ENCODE data around the gene TGFB1I1.
"Not testable (repeated sequence)": the region's sequence is repeated elsewhere in the genome, so short reads cannot be mapped to it uniquely, and the experiment has no call there.

Gene TGFB1I1

DNA sequence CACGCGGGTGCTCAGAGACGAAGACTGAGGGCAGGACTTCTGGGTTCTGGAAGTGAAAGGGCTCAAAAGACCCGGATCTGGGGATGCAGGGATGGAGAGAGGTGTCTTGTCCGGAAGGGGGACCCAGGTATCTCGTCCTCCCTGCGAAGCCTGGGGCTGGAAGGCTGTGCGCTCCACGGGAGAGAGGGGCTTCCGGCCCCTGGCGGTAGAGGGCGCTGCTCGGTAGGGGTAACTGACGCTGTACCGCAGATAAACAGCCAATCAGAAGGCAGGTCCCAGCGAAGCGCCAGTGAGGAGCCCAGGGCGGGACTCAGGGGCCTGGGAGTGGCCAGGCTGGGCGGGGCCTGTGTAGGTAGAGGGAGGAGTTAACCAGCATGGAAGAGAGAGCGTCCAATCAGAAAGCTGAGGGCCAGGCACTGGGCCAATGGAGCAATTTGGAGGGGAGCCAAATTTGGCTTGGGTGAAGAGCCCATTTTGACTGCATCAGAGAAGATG, 804 bp downstream of the TGFB1I1 start:
- peak; percentile 97 for DNase-seq

DNA sequence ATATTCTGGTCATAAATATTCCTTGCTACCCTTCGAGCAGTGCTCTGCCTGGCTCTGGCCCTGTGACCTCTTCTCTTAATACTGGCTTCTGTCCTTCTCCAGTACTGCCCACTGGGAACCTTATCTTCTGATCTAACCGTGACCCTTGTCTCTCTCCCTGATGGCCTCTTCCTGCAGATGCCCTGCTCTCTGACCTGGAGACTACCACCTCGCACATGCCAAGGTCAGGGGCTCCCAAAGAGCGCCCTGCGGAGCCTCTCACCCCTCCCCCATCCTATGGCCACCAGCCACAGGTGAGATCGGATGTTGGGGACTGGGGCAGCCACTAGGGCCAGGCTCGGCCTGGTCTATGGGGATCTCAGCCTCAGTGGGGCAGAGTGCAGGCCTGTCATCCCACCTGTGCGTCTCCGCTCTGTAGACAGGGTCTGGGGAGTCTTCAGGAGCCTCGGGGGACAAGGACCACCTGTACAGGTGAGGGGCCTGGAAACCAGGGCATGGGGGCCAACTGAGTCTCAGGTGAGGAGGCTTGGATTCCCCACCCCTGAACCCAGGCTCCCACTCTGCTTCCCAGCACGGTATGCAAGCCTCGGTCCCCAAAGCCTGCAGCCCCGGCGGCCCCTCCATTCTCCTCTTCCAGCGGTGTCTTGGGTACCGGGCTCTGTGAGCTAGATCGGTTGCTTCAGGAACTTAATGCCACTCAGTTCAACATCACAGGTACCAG, 1.5 kb downstream of the TGFB1I1 start:
- no peak for DNase-seq

DNA sequence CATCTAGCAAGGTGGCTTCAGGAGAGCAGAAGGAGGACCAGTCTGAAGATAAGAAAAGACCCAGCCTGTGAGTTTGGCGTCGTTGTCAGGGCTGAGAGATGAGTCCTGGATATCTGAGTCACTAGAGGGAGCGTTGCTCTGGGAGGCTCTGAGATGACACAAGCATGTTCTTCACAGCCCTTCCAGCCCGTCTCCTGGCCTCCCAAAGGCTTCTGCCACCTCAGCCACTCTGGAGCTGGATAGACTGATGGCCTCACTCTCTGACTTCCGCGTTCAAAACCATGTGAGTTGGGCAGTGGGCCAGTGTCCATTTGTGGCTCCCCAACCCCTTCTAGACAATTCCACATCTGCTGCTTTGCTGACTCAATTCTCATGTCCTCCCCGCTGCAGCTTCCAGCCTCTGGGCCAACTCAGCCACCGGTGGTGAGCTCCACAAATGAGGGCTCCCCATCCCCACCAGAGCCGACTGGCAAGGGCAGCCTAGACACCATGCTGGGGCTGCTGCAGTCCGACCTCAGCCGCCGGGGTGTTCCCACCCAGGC, 2.3 kb downstream of the TGFB1I1 start:
- DNase-seq, result no peak

DNA sequence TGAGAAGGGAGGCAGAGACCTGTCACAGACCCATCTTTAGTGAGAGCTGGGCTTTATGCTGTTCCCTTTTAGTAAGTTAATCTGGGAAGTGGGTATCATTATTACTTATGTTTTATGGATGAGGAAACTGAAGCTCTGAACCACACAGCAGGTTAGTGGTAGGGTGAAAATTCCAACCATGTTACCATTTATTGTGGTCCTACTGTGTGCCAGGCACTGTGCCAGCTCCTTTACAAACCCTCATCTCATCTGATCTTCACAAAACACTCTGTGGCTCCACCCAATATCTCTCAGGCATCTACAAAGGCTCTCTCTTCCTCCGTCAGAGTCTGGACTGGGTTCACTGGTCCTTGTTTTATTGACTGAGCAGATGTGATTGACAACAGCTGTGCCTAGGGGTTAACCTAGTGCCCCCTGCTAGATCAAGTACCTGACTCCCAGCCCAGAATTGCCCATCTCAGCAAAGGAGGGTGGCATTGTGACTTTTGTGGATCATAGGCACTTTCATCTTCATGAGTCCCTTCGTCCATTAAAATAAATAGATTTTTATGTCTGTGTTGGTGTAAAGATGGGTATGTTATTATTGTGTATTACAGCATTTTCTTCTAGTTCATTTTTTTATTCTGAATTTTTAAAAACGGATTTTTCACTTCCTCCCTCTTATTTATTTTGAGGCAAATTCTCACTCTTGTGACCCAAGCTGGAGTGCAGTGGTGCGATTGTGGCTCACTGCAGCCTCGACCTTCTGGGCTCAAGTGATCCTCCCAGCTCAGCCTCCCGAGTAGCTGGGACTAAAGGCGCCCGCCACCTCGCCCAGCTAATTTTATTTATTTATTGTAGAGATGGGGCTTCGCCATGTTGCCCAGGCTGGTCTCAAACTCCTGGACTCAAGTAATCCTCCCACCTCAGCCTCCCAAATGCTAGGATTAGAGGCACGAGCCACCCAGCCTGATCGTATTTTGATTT, 3.1 kb downstream of the TGFB1I1 start:
- DNase-seq, result no peak

DNA sequence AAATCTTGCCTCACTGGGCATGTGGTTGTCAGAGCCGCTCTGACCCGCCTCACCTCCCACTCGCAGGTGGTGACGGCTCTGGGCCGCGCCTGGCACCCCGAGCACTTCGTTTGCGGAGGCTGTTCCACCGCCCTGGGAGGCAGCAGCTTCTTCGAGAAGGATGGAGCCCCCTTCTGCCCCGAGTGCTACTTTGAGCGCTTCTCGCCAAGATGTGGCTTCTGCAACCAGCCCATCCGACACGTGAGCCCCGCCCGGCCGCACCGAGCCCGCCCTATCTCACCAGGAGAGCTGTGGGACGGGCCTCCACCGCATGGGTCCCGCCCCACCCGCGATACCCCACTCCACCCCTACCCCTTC, 4.0 kb downstream of the TGFB1I1 start:
- no peak for DNase-seq

DNA sequence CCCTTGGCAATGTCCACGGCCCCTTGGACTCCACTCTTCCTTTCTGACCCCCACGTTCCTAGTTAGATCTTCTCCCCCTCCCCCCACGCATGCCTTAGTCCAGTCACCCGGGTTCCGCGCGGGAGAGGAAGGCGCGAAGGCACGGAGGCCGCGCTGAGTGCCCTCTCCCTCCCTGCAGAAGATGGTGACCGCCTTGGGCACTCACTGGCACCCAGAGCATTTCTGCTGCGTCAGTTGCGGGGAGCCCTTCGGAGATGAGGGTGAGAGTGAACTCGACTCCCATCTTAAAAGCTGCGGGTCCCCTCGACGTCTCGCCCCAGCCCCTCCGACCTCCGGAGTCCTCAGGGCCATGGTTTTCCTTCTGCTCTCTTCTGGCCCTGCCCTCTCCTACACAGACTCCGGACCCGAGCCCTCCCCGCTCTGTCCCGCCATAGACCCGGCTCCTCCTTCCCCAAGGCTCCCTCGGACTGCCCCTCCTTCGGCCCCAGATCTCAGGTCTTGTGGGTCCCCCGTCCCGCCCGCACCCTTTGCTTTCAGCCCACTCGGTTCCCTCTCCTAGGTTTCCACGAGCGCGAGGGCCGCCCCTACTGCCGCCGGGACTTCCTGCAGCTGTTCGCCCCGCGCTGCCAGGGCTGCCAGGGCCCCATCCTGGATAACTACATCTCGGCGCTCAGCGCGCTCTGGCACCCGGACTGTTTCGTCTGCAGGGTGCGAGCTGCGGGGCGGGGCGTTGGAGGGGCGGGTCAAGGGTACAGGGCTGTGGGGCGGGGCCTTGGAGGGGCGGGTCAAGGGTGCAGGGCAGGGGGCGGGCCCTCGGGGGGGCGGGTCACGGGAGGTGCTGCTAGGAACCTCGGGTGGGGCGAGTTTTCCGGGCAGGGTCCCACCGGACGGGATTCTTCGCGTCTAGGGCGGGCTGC, 4.6 kb downstream of the TGFB1I1 start:
- DNase-seq, result no peak

DNA sequence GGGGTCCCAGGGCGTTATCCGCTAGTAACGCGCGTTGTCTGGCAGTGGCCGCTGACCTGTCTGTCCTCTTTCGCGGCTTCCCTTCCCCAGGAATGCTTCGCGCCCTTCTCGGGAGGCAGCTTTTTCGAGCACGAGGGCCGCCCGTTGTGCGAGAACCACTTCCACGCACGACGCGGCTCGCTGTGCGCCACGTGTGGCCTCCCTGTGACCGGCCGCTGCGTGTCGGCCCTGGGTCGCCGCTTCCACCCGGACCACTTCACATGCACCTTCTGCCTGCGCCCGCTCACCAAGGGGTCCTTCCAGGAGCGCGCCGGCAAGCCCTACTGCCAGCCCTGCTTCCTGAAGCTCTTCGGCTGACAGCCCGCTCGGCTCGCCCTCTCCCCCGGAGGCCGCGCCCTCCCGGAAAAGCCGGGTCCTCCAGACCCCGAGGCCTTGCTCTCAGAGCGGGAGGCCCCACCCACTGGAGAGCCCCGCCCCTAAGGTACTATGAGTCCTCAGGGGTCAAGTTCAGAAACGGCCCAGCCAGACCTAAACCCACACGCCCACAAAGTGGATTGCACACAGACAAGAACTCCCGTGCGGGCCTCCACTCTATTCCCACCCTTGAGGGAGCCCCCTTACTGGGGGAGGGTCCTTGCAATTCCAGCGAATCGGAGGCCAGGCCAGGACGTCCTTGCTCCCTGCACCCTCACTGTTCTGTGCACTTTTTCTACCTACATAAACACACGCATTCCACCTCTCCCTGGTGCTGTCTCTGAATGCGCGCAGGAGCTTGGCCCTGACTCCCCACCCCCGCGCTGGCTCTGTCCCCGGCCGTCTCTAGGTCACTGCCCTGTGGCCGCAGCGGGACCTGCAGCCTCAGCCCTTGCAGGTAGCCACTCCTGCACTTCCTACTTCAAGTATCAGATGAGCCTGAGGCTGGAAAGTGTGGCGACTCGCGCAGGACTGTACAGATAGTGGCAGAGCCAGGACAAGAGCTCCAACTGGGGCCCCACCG, 5.6 kb downstream of the TGFB1I1 start:
- DNase-seq, result no peak

DNA sequence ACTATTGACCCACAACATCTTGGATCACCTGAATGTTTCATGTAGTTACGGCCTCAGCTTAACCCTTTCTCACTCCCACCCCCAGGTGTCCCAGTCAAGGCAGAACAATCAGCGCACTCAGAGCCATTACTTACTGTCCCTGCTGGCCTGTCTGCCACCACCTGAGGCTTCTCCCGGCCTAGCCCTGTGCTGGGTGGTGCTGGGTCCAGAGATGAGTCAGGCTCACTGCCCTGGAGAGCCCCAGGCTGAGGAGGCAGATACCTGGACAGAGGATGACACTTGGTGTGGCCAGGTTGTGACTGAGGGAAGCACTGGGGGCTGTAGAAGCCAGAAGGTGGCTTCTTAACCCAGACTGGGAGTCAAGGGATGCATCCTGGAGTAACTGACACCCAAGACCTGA, 7.0 kb downstream of the TGFB1I1 start:
- DNase-seq, result no peak

DNA sequence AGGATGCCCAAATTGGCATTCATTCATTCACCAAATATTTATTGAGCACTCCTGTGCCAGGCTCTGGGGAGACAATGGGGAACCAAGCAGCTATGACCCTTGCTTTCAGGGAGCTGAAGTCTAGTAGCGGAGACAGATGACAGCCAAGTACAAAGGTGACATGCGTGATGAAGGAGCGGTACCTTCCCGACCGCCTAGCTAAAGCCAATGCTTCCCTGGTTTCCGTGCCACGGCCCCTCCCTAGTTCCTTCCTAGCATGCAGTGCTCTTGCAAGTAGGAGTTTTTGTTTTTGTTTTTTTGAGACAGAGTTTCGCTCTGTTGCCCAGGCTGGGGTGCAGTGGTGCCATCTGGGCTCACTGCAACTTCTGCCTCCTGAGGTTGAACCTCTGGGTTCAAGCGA, 7.8 kb downstream of the TGFB1I1 start:
- no peak for DNase-seq

DNA sequence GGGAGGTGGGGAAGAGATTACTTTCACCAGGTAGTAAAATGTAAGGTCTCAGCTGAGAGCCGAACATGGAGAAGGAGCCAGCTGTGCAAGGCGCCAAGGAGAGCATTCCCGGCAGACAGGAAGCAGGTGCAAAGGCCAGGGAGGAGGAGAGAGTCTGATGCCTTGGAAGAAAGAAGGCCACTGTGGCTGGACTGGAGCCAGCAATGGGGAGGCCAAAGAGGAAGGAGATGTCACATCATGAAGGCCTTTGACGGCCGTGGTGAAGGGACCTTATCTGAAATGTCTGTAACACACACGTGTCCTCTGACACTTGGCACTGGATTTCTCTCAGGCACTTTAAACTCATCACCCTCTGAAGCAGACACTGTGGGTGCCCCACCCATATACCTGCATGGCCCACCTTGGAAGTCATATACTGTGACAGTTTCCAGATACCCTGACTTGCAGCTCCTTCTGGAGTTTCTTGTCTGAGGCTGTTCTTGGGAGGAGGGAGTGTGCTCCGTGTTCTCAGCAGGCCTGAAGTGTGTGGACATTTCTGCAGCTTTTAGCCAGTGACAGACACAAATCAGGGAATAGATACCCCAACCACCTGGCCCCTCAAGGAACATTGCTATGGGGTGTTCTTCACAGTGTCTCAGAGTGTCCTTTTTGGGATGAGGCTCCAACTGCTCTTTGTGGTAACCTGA, 9.0 kb downstream of the TGFB1I1 start:
- no peak for DNase-seq

DNA sequence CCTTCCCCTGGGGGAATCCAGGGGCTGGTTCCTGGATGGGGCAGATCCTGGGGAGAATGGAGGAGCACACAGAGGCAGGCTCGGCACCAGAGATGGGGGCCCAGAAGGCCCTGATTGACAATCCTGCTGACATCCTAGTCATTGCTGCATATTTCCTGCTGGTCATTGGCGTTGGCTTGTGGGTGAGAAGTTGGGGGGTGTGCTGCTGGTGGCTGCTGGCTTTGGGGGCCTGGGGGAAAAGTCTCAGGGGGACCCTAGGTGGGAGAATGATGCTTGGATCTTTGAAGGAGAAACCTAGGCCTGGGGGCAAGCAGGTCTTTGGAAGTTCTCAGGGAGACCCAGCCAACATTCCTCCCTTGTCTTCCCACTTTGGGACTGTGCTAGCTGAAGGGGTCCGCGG, 11.1 kb downstream of the TGFB1I1 start, which contains the start of gene SLC5A2:
SLC5A2 (plus strand) TSS at position 43 of the 400 bp plus-strand sequence; CDS start at position 57, 14 bp downstream.
- no peak for DNase-seq

DNA sequence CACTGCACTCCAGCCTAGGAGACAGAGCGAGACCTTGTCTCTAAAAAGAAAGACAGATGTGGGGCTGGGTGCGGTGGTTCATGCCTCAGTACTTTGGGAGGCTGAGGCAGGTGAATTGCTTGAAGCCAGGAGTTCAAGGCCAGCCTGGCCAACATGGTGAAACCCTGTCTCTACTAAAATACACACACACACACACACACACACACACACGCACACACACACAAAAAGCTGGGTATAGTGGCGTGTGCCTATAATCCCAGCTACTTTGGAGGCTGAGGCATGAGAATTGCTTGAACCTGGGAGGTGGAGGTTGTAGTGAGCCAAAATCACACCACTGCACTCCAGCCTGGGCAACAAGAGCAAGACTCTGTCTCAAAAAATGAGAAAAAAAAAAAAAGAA, 12.1 kb downstream of the TGFB1I1 start:
- not testable (repeated sequence) for DNase-seq

DNA sequence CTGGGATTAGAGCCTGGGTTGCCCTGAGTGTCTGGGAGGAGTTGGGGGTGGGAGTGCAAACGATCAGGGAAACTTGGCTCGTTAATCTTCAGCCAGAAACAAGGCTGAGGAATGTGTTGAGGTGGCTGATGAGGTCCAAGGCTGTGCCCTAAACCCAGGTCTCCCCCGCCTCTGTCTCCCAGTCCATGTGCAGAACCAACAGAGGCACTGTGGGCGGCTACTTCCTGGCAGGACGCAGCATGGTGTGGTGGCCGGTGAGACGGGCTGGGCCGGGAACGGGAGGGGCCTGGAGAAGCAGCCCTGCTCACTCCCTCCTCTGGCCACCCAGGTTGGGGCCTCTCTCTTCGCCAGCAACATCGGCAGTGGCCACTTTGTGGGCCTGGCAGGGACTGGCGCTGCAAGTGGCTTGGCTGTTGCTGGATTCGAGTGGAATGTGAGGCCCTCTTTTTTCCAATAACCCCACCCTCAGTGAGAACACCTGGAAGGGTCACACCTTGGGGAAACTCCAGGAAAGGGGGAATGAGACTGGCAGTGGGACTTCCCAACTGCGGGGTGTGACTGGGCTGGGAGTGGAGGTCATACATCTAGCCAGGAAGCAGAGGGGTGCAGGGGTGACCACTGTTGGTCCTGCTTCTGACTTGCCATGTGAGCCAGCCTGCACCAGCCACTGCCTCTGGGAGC, 12.7 kb downstream of the TGFB1I1 start:
- DNase-seq, result no peak

DNA sequence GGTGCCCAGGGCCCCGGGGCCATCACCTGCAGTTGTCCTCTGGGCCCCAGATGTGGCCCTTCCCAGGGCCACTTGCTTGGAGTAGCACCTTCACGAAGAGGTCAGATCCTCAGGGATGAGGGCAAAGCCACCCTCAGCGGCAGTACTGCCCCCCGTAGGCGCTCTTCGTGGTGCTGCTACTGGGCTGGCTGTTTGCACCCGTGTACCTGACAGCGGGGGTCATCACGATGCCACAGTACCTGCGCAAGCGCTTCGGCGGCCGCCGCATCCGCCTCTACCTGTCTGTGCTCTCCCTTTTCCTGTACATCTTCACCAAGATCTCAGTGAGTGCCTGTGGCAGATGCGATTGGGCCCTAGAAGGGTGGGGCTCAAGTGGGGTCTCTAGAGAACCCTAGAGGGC, 13.6 kb downstream of the TGFB1I1 start:
- no peak for DNase-seq

DNA sequence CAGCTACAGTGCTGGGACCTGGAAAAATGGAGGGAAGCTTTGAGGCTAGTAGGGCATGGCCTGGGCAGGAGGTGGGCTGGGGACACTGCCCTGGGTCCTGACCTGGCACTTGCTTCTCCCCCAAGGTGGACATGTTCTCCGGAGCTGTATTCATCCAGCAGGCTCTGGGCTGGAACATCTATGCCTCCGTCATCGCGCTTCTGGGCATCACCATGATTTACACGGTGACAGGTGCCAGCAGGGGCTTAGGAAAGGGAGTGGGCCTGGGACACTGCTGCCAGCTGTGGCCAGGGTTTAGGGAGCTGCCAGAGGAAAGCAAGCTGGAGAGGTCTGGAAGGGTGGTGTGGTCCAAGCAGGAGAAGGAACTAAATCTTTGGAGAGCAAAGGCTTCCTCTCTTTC, 14.1 kb downstream of the TGFB1I1 start:
- no peak for DNase-seq

DNA sequence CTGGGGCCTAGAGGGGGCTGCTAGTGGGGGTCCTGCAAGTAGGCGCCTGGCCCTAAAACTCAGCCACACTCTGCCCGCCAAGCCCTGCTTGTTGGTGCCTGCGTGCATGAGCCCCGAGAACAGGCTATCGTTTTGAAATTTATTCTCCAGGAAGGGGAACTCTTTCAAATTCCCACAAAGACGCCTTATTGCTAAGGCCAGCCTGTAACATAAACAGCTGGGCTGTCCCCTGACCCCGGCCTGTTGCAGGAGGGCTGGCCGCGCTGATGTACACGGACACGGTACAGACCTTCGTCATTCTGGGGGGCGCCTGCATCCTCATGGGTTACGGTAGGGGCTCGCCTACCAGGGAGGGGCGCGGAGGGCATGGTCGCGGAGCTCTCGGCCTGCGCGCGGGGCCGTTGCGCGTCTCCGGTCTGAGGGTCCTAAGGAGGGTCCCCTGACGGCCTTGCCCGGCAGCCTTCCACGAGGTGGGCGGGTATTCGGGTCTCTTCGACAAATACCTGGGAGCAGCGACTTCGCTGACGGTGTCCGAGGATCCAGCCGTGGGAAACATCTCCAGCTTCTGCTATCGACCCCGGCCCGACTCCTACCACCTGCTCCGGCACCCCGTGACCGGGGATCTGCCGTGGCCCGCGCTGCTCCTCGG, 15.2 kb downstream of the TGFB1I1 start:
- DNase-seq, result peak; percentile 20

DNA sequence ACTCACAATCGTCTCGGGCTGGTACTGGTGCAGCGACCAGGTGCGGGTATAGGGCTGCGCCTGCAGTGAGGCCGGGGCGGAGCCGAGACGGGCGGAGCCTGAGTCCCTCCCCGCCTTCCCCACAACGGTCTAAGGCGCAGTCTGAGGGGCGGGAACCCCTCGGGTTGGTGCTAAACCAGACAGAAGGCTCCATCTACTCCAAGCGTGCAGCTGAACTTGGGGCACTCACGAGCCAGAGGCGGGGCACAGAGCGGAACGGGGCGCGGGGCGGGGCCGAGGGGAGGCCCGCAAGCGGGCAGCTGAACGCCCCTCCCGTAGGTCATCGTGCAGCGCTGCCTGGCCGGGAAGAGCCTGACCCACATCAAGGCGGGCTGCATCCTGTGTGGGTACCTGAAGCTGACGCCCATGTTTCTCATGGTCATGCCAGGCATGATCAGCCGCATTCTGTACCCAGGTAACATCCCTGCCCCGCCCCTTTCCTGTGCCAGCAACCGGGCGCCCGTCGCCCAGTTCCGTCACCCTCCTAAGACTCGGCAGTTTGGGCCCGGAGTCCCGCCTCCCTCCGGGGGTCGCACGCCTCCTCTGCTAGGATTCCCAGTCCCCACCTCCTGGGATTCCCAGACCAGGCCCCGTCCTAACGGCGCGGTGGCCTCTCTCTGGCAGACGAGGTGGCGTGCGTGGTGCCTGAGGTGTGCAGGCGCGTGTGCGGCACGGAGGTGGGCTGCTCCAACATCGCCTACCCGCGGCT, 15.9 kb downstream of the TGFB1I1 start:
- DNase-seq, result peak; percentile 85

DNA sequence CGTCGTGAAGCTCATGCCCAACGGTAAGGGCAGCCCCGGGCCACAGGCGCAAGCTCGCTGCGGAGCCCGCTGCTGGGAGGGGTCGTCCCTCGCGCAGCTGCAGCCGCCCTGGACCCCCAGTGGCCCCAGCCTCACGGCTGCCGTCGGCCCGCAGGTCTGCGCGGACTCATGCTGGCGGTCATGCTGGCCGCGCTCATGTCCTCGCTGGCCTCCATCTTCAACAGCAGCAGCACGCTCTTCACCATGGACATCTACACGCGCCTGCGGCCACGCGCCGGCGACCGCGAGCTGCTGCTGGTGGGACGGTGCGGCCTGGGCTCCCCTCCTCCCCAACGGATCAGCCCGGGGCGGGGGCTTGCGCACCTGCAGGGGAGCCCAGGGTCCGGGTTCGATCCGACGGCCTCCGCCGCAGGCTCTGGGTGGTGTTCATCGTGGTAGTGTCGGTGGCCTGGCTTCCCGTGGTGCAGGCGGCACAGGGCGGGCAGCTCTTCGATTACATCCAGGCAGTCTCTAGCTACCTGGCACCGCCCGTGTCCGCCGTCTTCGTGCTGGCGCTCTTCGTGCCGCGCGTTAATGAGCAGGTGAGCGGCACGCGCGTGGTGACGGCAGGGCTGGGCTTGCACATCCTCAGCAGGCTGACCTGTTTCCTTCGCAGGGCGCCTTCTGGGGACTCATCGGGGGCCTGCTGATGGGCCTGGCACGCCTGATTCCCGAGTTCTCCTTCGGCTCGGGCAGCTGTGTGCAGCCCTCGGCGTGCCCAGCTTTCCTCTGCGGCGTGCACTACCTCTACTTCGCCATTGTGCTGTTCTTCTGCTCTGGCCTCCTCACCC, 16.7 kb downstream of the TGFB1I1 start:
- peak; percentile 45 for DNase-seq
